ENCODE results near the gene ZNF630. TPM values are rescaled to one million over a fixed set of nuclear protein-coding genes. Genes with fewer than 3 reads are reported as not detected.
"Not testable (repeated sequence)": the region's sequence is repeated elsewhere in the genome, so short reads cannot be mapped to it uniquely, and the experiment has no call there.

Gene ZNF630
- total and polyA plus RNA-seq, 9 of the 15 experiments (the other 6 are each of a cell fraction or from before 2014, with no cell fraction given), result 0.06 to 1.1 (median 0.34) TPM

GRCh38 chrX:48035891-48036290, 35.5 kb downstream of the ZNF630 start:
- FAIRE-seq, result no peak
- no TSS peak for BruUV-seq (replicated peaks)
- Histone ChIP-seq H3K79me2 (ENCODE audit: control insufficient read depth, insufficient read depth, low read length) (no peaks in the 10 kb centered on the region), H3K36me3 (ENCODE audit: control insufficient read depth, insufficient read depth, low read length) (no peaks in the 10 kb centered on the region), H4K20me1 (replicated peaks; ENCODE audit: control insufficient read depth, insufficient read depth, low read length) (no peaks in the 10 kb centered on the region), H3K27ac (ENCODE audit: extremely low read depth, low read depth, low read length) (no peak overlapping the region), H3K4me3 (no peak overlapping the region), H3K9ac (ENCODE audit: insufficient read depth in 1 of 2, low read depth in 2 of 2, low read length in 2 of 2) (no peak overlapping the region), H3K9me1 (ENCODE audit: control insufficient read depth, insufficient read depth, low read length) (no peaks in the 10 kb centered on the region), H3K9me3 (replicated peaks; ENCODE audit: control insufficient read depth, insufficient read depth, low read depth, low read length) (no peaks in the 10 kb centered on the region), H3K27me3 (ENCODE audit: control insufficient read depth in 2 of 2, insufficient read depth in 2 of 2, low read length in 2 of 2) (peaks cover 0 to 5% of the 10 kb centered on the region in 2 experiments; a peak in 2 of 5 replicates), H3K4me2 (ENCODE audit: insufficient read depth, low read length) (no peak overlapping the region), H2AFZ (ENCODE audit: low read depth, low read length) (no peak overlapping the region), H3K4me1 (replicated peaks in 1 of 2; ENCODE audit: control insufficient read depth in 2 of 2, insufficient read depth in 2 of 2, low read length in 2 of 2) (no peaks in the 10 kb centered on the region)
- no peak for TF ChIP-seq FOXA3 (CRISPR knock-in tag; conservative IDR thresholded peaks at IDR 0.05 in 1 of 2, IDR thresholded peaks at IDR 0.05 in 1 of 2)
- DNase-seq (ENCODE audit: extremely low read depth in 1 of 4, low spot score in 3 of 4), result no peak
- in situ Hi-C loops (cut with MboI), result loop anchor here (25.0 kb wide), 1 partner anchor 524 kb away; no protein-coding TSS in a partner anchor
- intact Hi-C loops (cut with micrococcal nuclease), result no loop called here
- no peak for ATAC-seq
- CTCF ChIA-PET (ENCODE audit: low intra/inter-chr PET ratio), result no interaction called here
- POLR2A ChIA-PET, result no interaction called here
- WGBS (ENCODE audit: insufficient coverage, low coverage, missing lambda C conversion rate), result 5% methylated on average over 3 of the region's 4 CpGs

- DNase-seq (ENCODE audit: extremely low read depth in 1 of 4, low spot score in 3 of 4); CTCF ChIA-PET (ENCODE audit: low intra/inter-chr PET ratio); H3K9ac ChIP-seq (ENCODE audit: insufficient read depth in 1 of 2, low read depth in 2 of 2, low read length in 2 of 2); H3K9me1 ChIP-seq (ENCODE audit: control insufficient read depth, insufficient read depth, low read length); intact Hi-C loops (cut with micrococcal nuclease); ATAC-seq; H3K4me1 ChIP-seq (replicated peaks in 1 of 2; ENCODE audit: control insufficient read depth in 2 of 2, insufficient read depth in 2 of 2, low read length in 2 of 2); BruUV-seq (replicated peaks); H3K36me3 ChIP-seq (ENCODE audit: control insufficient read depth, insufficient read depth, low read length); H3K4me3 ChIP-seq; H4K20me1 ChIP-seq (replicated peaks; ENCODE audit: control insufficient read depth, insufficient read depth, low read length); POLR2A ChIA-PET; H3K4me2 ChIP-seq (ENCODE audit: insufficient read depth, low read length); H3K27ac ChIP-seq (ENCODE audit: extremely low read depth, low read depth, low read length); H3K9me3 ChIP-seq (replicated peaks; ENCODE audit: control insufficient read depth, insufficient read depth, low read depth, low read length); H2AFZ ChIP-seq (ENCODE audit: low read depth, low read length); H3K79me2 ChIP-seq (ENCODE audit: control insufficient read depth, insufficient read depth, low read length): not testable (repeated sequence)
- 2% methylated on average over 7 of the region's 10 CpGs for WGBS (ENCODE audit: insufficient coverage, low coverage, missing lambda C conversion rate)
- in situ Hi-C loops (cut with MboI), result loop anchor here (25.0 kb wide), 1 partner anchor 518 kb away; no protein-coding TSS in a partner anchor
- peaks cover 0 to 10% of the 10 kb centered on the region in 2 experiments; a peak in 2 of 5 replicates for H3K27me3 ChIP-seq (ENCODE audit: control insufficient read depth in 2 of 2, insufficient read depth in 2 of 2, low read length in 2 of 2)
- FAIRE-seq, result peak; percentile 32
Measured at GRCh38 chrX:48030641-48031173, 40.7 kb downstream of the ZNF630 start.

Data from K562 (cell line).